ENCODE measurements around the gene TIAM2.

- TF ChIP-seq POLR2A (IDR thresholded peaks at IDR 0.05; ENCODE audit: low read depth, low read length) = no peak
- TF ChIP-seq TAF1 (IDR thresholded peaks at IDR 0.05; ENCODE audit: borderline replicate concordance, low read depth, low read length) = no peak
- TF ChIP-seq POLR2AphosphoS5 (IDR thresholded peaks at IDR 0.05; ENCODE audit: low read depth, low read length) = no peak
Measured at GRCh38 chr6:155170519-155170918, 175.4 kb downstream of the TIAM2 start.

Measured in GM12892 (cell line).